CD4-positive, CD25-positive, alpha-beta regulatory T cell (primary cell): Measurements from ENCODE around the gene GIMAP4. TPM values are rescaled to one million over a fixed set of nuclear protein-coding genes. Genes with fewer than 3 reads are reported as not detected.
A peak's percentile ranks its signal among the peaks of the same experiment; 100 is the strongest.
"Not testable (repeated sequence)": the region's sequence is repeated elsewhere in the genome, so short reads cannot be mapped to it uniquely, and the experiment has no call there.

ENCODE experiments used
- ATAC-seq, 2 donors: fragments of 150-1000 bp; cut with Tn5 transposase; one replicate each; pipeline ENCODE4 v1.10.0; 2021; ENCODE audit warnings: low read depth in 2 of 2, moderate number of reproducible peaks in 2 of 2, moderate library complexity in 1 of 2
- DNase-seq, 3 donors: peaks; one replicate each; pipeline versions ENCODE4 v3.0.0 to v3.0.0-alpha.2; 2012 to 2022; ENCODE audit warnings: mixed read lengths in 1 of 3
- H3K27ac ChIP-seq: one replicate; pipeline ENCODE4 v1.7.0; 2013; ENCODE audit warnings: mild to moderate bottlenecking, low read length; ENCODE audit not compliant: insufficient read depth, poor library complexity, severe bottlenecking
- H3K27me3 ChIP-seq: one replicate; pipeline ENCODE4 v1.7.0; 2013; ENCODE audit warnings: low read length; ENCODE audit not compliant: control insufficient read depth, insufficient read depth
- H3K36me3 ChIP-seq: one replicate; pipeline ENCODE4 v1.7.0; 2013; ENCODE audit warnings: mild to moderate bottlenecking, low read length, moderate library complexity; ENCODE audit not compliant: control insufficient read depth, insufficient read depth
- H3K4me1 ChIP-seq: 2 replicates; pipeline ENCODE4 v1.7.0; 2013; ENCODE audit warnings: mild to moderate bottlenecking, low read length; ENCODE audit not compliant: insufficient read depth, control insufficient read depth, poor library complexity, severe bottlenecking
- H3K4me3 ChIP-seq: one replicate; pipeline ENCODE4 v1.7.0; 2013; ENCODE audit warnings: low read depth, mild to moderate bottlenecking, low read length, moderate library complexity
- H3K9me3 ChIP-seq, 2 experiments: 1 replicate in 1 of 2; 2 replicates in 1 of 2; pipeline ENCODE4 v1.7.0; 2013; ENCODE audit warnings: low read length in 2 of 2, mild to moderate bottlenecking in 1 of 2, moderate library complexity in 1 of 2; ENCODE audit not compliant: control insufficient read depth in 2 of 2
- H3K27ac Mint-ChIP-seq, 3 donors: one replicate each; pipeline ENCODE4 v1.8.0; 2020 to 2022; ENCODE audit warnings: mild to moderate bottlenecking in 3 of 3, mixed read lengths in 3 of 3, moderate library complexity in 2 of 3
- H3K27me3 Mint-ChIP-seq: one replicate; pipeline ENCODE4 v1.8.0; 2022; ENCODE audit warnings: mild to moderate bottlenecking, mixed read lengths
- H3K36me3 Mint-ChIP-seq: one replicate; pipeline ENCODE4 v1.8.0; 2020; ENCODE audit warnings: mixed read lengths
- H3K4me1 Mint-ChIP-seq, 4 donors: one replicate each; pipeline ENCODE4 v1.8.0; 2020 to 2022; ENCODE audit warnings: mixed read lengths in 4 of 4, mild to moderate bottlenecking in 1 of 4
- H3K4me3 Mint-ChIP-seq, 4 donors: one replicate each; pipeline ENCODE4 v1.8.0; 2020 to 2022; ENCODE audit warnings: mild to moderate bottlenecking in 4 of 4, mixed read lengths in 4 of 4, moderate library complexity in 3 of 4
- H3K9me3 Mint-ChIP-seq, 7 donors: one replicate each; pipeline ENCODE4 v1.8.0; 2020 to 2022; ENCODE audit warnings: mixed read lengths in 7 of 7, mild to moderate bottlenecking in 3 of 7, moderate library complexity in 2 of 7
- polyA plus RNA-seq, 4 donors: library from polyadenylated mRNA; unstranded; fragments of 300-500 nt; fragmentation: Illumina TruSeq; gene quantifications; one replicate each; pipeline ENCODE4 v1.2.3, GENCODE V29; 2021
- total RNA-seq: library from RNA; stranded (reverse); gene quantifications from one replicate; pipeline ENCODE4 v1.2.3, GENCODE V29; 2022

The GIMAP4 gene
- total RNA-seq (90.1 TPM), polyA plus RNA-seq (100 to 1,000 TPM; 402 to 667 (median 490) TPM)

GRCh38 chr7:150567169-150567568, at the start of gene GIMAP4:
GIMAP4 (plus strand) TSS chr7:150567390; CDS start chr7:150569902, 2,512 bp downstream.
- H3K36me3 ChIP-seq = peaks cover 25% of the 10 kb centered on the region
- H3K4me1 ChIP-seq = peaks cover 39% of the 10 kb centered on the region
- Mint-ChIP-seq H3K36me3 (peaks cover 50% of the 10 kb centered on the region), H3K4me3 (peak within 1 kb of the TSS; percentile 95 to 99 (median 98)), H3K4me1 (peaks cover 15 to 84% (median 54%) of the 10 kb centered on the region in 4 donors), H3K27ac (peak within 1 kb of the TSS; percentile 94 to 100 (median 96)), H3K27me3 (no peaks in the 10 kb centered on the region), H3K9me3 (peaks cover 0 to 26% (median 1%) of the 10 kb centered on the region in 7 donors)
- peak in 2 of 3 donors; percentile 25 to 63 for DNase-seq
- H3K27me3 ChIP-seq = no peaks in the 10 kb centered on the region
- peak within 1 kb of the TSS; percentile 100 for H3K4me3 ChIP-seq
- H3K27ac ChIP-seq = peak within 1 kb of the TSS; percentile 68
- H3K9me3 ChIP-seq = peaks cover 18 to 22% of the 10 kb centered on the region in 2 experiments
- ATAC-seq = peak; percentile 41 to 52

- Histone ChIP-seq H3K4me3 (peak overlapping the region; percentile 100), H3K4me1 (peaks cover 23% of the 10 kb centered on the region), H3K27ac (peak overlapping the region; percentile 78), H3K9me3 (peaks cover 0 to 14% of the 10 kb centered on the region in 2 experiments), H3K36me3 (peaks cover 41% of the 10 kb centered on the region), H3K27me3 (no peaks in the 10 kb centered on the region)
- H3K9me3 Mint-ChIP-seq = peaks cover 0 to 8% (median 3%) of the 10 kb centered on the region in 7 donors
- ATAC-seq (no peak), DNase-seq (no peak)
- peak overlapping the region; percentile 96 to 100 (median 98) for H3K4me3 Mint-ChIP-seq
- H3K4me1 Mint-ChIP-seq = peaks cover 15 to 41% (median 27%) of the 10 kb centered on the region in 4 donors
- peak overlapping the region in 1 of 3 donors; percentile 80 for H3K27ac Mint-ChIP-seq
- H3K36me3 Mint-ChIP-seq = peaks cover 79% of the 10 kb centered on the region
- no peaks in the 10 kb centered on the region for H3K27me3 Mint-ChIP-seq
Measured at GRCh38 chr7:150519310-150519709, 47.9 kb upstream of the GIMAP4 start.

DNA sequence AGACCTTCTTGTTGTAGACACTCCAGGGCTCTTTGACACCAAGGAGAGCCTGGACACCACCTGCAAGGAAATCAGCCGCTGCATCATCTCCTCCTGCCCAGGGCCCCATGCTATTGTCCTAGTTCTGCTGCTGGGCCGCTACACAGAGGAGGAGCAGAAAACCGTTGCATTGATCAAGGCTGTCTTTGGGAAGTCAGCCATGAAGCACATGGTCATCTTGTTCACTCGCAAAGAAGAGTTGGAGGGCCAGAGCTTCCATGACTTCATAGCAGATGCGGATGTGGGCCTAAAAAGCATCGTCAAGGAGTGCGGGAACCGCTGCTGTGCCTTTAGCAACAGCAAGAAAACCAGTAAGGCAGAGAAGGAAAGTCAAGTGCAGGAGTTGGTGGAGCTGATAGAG, 47.0 kb upstream of the GIMAP4 start:
- Mint-ChIP-seq H3K27ac (peak overlapping the region; percentile 52 to 95 (median 80)), H3K9me3 (peaks cover 2 to 11% (median 6%) of the 10 kb centered on the region in 7 donors), H3K36me3 (peaks cover 78% of the 10 kb centered on the region), H3K27me3 (no peaks in the 10 kb centered on the region), H3K4me1 (peaks cover 22 to 46% (median 32%) of the 10 kb centered on the region in 4 donors), H3K4me3 (peak overlapping the region; percentile 96 to 100 (median 98))
- DNase-seq (peak in 1 of 3 donors; percentile 41), ATAC-seq (no peak)
- Histone ChIP-seq H3K4me3 (peak overlapping the region; percentile 100), H3K27ac (peak overlapping the region; percentile 78), H3K4me1 (peaks cover 18% of the 10 kb centered on the region), H3K9me3 (peaks cover 0 to 14% of the 10 kb centered on the region in 2 experiments), H3K27me3 (no peaks in the 10 kb centered on the region), H3K36me3 (peaks cover 41% of the 10 kb centered on the region)

- ATAC-seq, H3K27ac ChIP-seq, H3K27me3 Mint-ChIP-seq, H3K27me3 ChIP-seq, DNase-seq: not testable (repeated sequence)
- Mint-ChIP-seq H3K9me3 (peaks cover 2 to 29% (median 11%) of the 10 kb centered on the region in 7 donors), H3K36me3 (peaks cover 59% of the 10 kb centered on the region), H3K4me3 (peak overlapping the region; percentile 88 to 96 (median 92)), H3K4me1 (peaks cover 33 to 70% (median 51%) of the 10 kb centered on the region in 4 donors), H3K27ac (peak overlapping the region in 2 of 3 donors; percentile 15 to 91)
- Histone ChIP-seq H3K4me3 (peak overlapping the region; percentile 11), H3K36me3 (peaks cover 29% of the 10 kb centered on the region), H3K9me3 (peaks cover 2 to 14% of the 10 kb centered on the region in 2 experiments), H3K4me1 (peaks cover 18% of the 10 kb centered on the region)
Measured at GRCh38 chr7:150522931-150523330, 44.3 kb upstream of the GIMAP4 start.

GRCh38 chr7:150524018-150524417, 43.2 kb upstream of the GIMAP4 start:
- H3K4me3 Mint-ChIP-seq = peak overlapping the region in 3 of 4 donors; percentile 15 to 93 (median 71)
- H3K36me3 ChIP-seq = peaks cover 25% of the 10 kb centered on the region
- H3K9me3 ChIP-seq = peaks cover 4 to 14% of the 10 kb centered on the region in 2 experiments
- peaks cover 15% of the 10 kb centered on the region for H3K4me1 ChIP-seq
- ATAC-seq (peak in 1 of 2 donors; percentile 54), DNase-seq (no peak)
- H3K36me3 Mint-ChIP-seq = peaks cover 52% of the 10 kb centered on the region
- H3K27ac Mint-ChIP-seq = peak overlapping the region; percentile 15 to 95 (median 38)
- peak overlapping the region; percentile 14 for H3K4me3 ChIP-seq
- no peaks in the 10 kb centered on the region for H3K27me3 ChIP-seq
- H3K4me1 Mint-ChIP-seq = peaks cover 36 to 81% (median 61%) of the 10 kb centered on the region in 4 donors
- peak overlapping the region; percentile 33 for H3K27ac ChIP-seq
- peaks cover 8 to 40% (median 16%) of the 10 kb centered on the region in 7 donors for H3K9me3 Mint-ChIP-seq
- no peaks in the 10 kb centered on the region for H3K27me3 Mint-ChIP-seq

- no peak for ATAC-seq
- peaks cover 21 to 27% of the 10 kb centered on the region in 2 experiments for H3K9me3 ChIP-seq
- no peak overlapping the region for H3K27ac ChIP-seq
- no peak for DNase-seq
- Mint-ChIP-seq H3K27ac (peak overlapping the region in 1 of 3 donors; percentile 21), H3K9me3 (peaks cover 13 to 62% (median 23%) of the 10 kb centered on the region in 7 donors), H3K36me3 (peaks cover 32% of the 10 kb centered on the region), H3K27me3 (peaks cover 5% of the 10 kb centered on the region), H3K4me1 (peaks cover 19 to 62% (median 31%) of the 10 kb centered on the region in 4 donors), H3K4me3 (peak overlapping the region in 1 of 4 donors; percentile 57)
- H3K4me3 ChIP-seq = no peak overlapping the region
- H3K36me3 ChIP-seq = no peaks in the 10 kb centered on the region
- H3K27me3 ChIP-seq = no peaks in the 10 kb centered on the region
- H3K4me1 ChIP-seq = no peaks in the 10 kb centered on the region
Measured at GRCh38 chr7:150531704-150532103, 35.5 kb upstream of the GIMAP4 start.

DNA sequence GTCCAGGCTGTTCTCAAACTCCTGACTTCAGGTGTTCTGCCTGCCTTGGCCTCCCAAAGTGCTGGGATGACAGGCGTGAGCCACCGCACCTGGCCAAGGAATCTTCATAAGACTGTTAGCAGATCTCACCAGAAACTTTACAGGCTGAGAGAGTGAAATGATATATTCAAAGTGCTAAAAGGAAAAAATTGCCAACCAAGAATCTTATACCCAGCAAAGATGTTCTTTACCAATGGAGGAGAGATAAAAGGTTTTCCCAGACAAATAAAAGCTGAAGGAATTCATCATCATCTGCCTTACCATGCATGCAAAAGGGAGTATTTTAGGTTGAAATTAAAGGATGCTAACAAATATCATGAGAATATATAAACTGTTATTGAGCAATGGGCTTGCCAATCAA, 28.9 kb upstream of the GIMAP4 start:
- peaks cover 0 to 48% (median 13%) of the 10 kb centered on the region in 7 donors for H3K9me3 Mint-ChIP-seq
- peaks cover 9% of the 10 kb centered on the region for H3K36me3 Mint-ChIP-seq
- H3K27me3 Mint-ChIP-seq = no peaks in the 10 kb centered on the region
- no peaks in the 10 kb centered on the region for H3K36me3 ChIP-seq
- ATAC-seq (no peak), DNase-seq (no peak)
- H3K9me3 ChIP-seq = peaks cover 21 to 54% of the 10 kb centered on the region in 2 experiments
- H3K27me3 ChIP-seq = no peaks in the 10 kb centered on the region
- no peak overlapping the region for H3K4me3 Mint-ChIP-seq
- no peak overlapping the region for H3K4me3 ChIP-seq
- H3K27ac ChIP-seq = no peak overlapping the region
- H3K4me1 Mint-ChIP-seq = peaks cover under 1 to 16% (median 11%) of the 10 kb centered on the region in 4 donors
- H3K27ac Mint-ChIP-seq = no peak overlapping the region
- no peaks in the 10 kb centered on the region for H3K4me1 ChIP-seq
